ENCODE results near the gene OR6J1.
"Not testable (repeated sequence)": the region's sequence is repeated elsewhere in the genome, so short reads cannot be mapped to it uniquely, and the experiment has no call there.

The OR6J1 gene

GRCh38 chr14:22650046-22650739 is 6.0 kb upstream of the OR6J1 start:
- DNase-seq = no peak

GRCh38 chr14:22648506-22648905 is 4.4 kb upstream of the OR6J1 start:
- DNase-seq = no peak

- DNase-seq = no peak
These were observed 2.6 kb upstream of the OR6J1 start for GRCh38 chr14:22646570-22647254.

- DNase-seq = no peak
These were observed 2.3 kb downstream of the OR6J1 start for GRCh38 chr14:22641846-22642245.

GRCh38 chr14:22640192-22640591 is 4.0 kb downstream of the OR6J1 start:
- DNase-seq = no peak

GRCh38 chr14:22635980-22636379 is 8.2 kb downstream of the OR6J1 start:
- not testable (repeated sequence) for DNase-seq

GRCh38 chr14:22634233-22634900 is 9.8 kb downstream of the OR6J1 start:
- DNase-seq = no peak

- DNase-seq = no peak
These were observed 13.7 kb downstream of the OR6J1 start for GRCh38 chr14:22630486-22630885.

- DNase-seq = no peak
These were observed 14.1 kb downstream of the OR6J1 start for GRCh38 chr14:22630066-22630465.

GRCh38 chr14:22629361-22629760 is 14.8 kb downstream of the OR6J1 start:
- DNase-seq = no peak

GRCh38 chr14:22627506-22628263 is 16.5 kb downstream of the OR6J1 start:
- DNase-seq = no peak

- no peak for DNase-seq
These were observed 17.6 kb downstream of the OR6J1 start for GRCh38 chr14:22626590-22626989.

- DNase-seq = no peak
These were observed 21.1 kb downstream of the OR6J1 start for GRCh38 chr14:22623047-22623446.

- DNase-seq = no peak
These were observed 21.9 kb downstream of the OR6J1 start for GRCh38 chr14:22622255-22622654.

GRCh38 chr14:22615765-22616164 is 28.4 kb downstream of the OR6J1 start:
- DNase-seq = not testable (repeated sequence)

- DNase-seq = no peak
These were observed 29.8 kb downstream of the OR6J1 start for GRCh38 chr14:22614240-22614799.

GRCh38 chr14:22613736-22614239 is 30.4 kb downstream of the OR6J1 start:
- DNase-seq = no peak

- DNase-seq = no peak
These were observed 31.0 kb downstream of the OR6J1 start for GRCh38 chr14:22613106-22613695.

- no peak for DNase-seq
These were observed 33.2 kb downstream of the OR6J1 start for GRCh38 chr14:22610931-22611330.

- DNase-seq = no peak
These were observed 36.9 kb downstream of the OR6J1 start for GRCh38 chr14:22607291-22607690.

- DNase-seq = peak; percentile 20 to 23
These were observed 37.8 kb downstream of the OR6J1 start for GRCh38 chr14:22606380-22606779.

GRCh38 chr14:22602862-22603261 is 41.3 kb downstream of the OR6J1 start:
- no peak for DNase-seq
